Measurements from ENCODE around the gene CENPP.
A peak's percentile ranks its signal among the peaks of the same experiment; 100 is the strongest.
"Not testable (repeated sequence)": the region's sequence is repeated elsewhere in the genome, so short reads cannot be mapped to it uniquely, and the experiment has no call there.

Gene CENPP

GRCh38 chr9:92538541-92538940, 212.8 kb downstream of the CENPP start:
- peak; percentile 11 for DNase-seq (ENCODE audit: low read depth)

- no peak for DNase-seq (ENCODE audit: low read depth)
Observed at GRCh38 chr9:92543972-92544371, 218.2 kb downstream of the CENPP start.

GRCh38 chr9:92545002-92545510, 219.3 kb downstream of the CENPP start:
- DNase-seq (ENCODE audit: low read depth) = no peak

- no peak for DNase-seq (ENCODE audit: low read depth)
Observed at GRCh38 chr9:92547356-92547755, 221.6 kb downstream of the CENPP start.

- no peak for DNase-seq (ENCODE audit: low read depth)
Observed at GRCh38 chr9:92550765-92551164, 225.0 kb downstream of the CENPP start.

GRCh38 chr9:92558612-92559374, 233.0 kb downstream of the CENPP start:
- no peak for DNase-seq (ENCODE audit: low read depth)

- peak; percentile 14 for DNase-seq (ENCODE audit: low read depth)
Observed at GRCh38 chr9:92561374-92562330, 235.9 kb downstream of the CENPP start.

GRCh38 chr9:92562461-92562967, 236.8 kb downstream of the CENPP start:
- DNase-seq (ENCODE audit: low read depth) = peak; percentile 27

- no peak for DNase-seq (ENCODE audit: low read depth)
Observed at GRCh38 chr9:92563116-92564100, 237.7 kb downstream of the CENPP start.

- peak; percentile 17 for DNase-seq (ENCODE audit: low read depth)
Observed at GRCh38 chr9:92564504-92564903, 238.8 kb downstream of the CENPP start.

- no peak for DNase-seq (ENCODE audit: low read depth)
Observed at GRCh38 chr9:92564982-92565381, 239.2 kb downstream of the CENPP start.

GRCh38 chr9:92571871-92572270, 246.1 kb downstream of the CENPP start:
- DNase-seq (ENCODE audit: low read depth) = not testable (repeated sequence)

GRCh38 chr9:92573612-92574011, 247.9 kb downstream of the CENPP start:
- not testable (repeated sequence) for DNase-seq (ENCODE audit: low read depth)

GRCh38 chr9:92576175-92576574, 250.4 kb downstream of the CENPP start:
- no peak for DNase-seq (ENCODE audit: low read depth)

- no peak for DNase-seq (ENCODE audit: low read depth)
Observed at GRCh38 chr9:92589923-92590322, 264.2 kb downstream of the CENPP start.

- DNase-seq (ENCODE audit: low read depth) = no peak
Observed at GRCh38 chr9:92590377-92590776, 264.6 kb downstream of the CENPP start.

- no peak for DNase-seq (ENCODE audit: low read depth)
Observed at GRCh38 chr9:92592537-92592936, 266.8 kb downstream of the CENPP start.

- no peak for DNase-seq (ENCODE audit: low read depth)
Observed at GRCh38 chr9:92592946-92593861, 267.5 kb downstream of the CENPP start.

GRCh38 chr9:92595075-92595474, 269.3 kb downstream of the CENPP start:
- not testable (repeated sequence) for DNase-seq (ENCODE audit: low read depth)

- no peak for DNase-seq (ENCODE audit: low read depth)
Observed at GRCh38 chr9:92595930-92596329, 270.2 kb downstream of the CENPP start.
